Activated CD8-positive, alpha-beta memory T cell treated with anti-CD3 and anti-CD28 coated beads, Interleukin-2, amount 50 U/mL, for 48 hours (primary cell): ENCODE results near the gene VSIG10L.

ENCODE experiments used
- DNase-seq: peaks from one replicate; pipeline ENCODE4 v3.0.0-alpha.2; 2020

The VSIG10L gene

GRCh38 chr19:51365211-51365964, 23.4 kb upstream of the VSIG10L start:
- DNase-seq = no peak

- DNase-seq = no peak
Observed at GRCh38 chr19:51364200-51365106, 22.5 kb upstream of the VSIG10L start.

GRCh38 chr19:51361239-51361638, 19.3 kb upstream of the VSIG10L start:
- DNase-seq = no peak

GRCh38 chr19:51359294-51359693, 17.4 kb upstream of the VSIG10L start:
- DNase-seq = no peak

GRCh38 chr19:51357952-51358351, 16.0 kb upstream of the VSIG10L start:
- DNase-seq = no peak

- DNase-seq = no peak
Observed at GRCh38 chr19:51356159-51356801, 14.3 kb upstream of the VSIG10L start.

GRCh38 chr19:51354742-51355148, 12.8 kb upstream of the VSIG10L start:
- DNase-seq = no peak

GRCh38 chr19:51354103-51354741, 12.3 kb upstream of the VSIG10L start:
- no peak for DNase-seq

GRCh38 chr19:51352783-51353360, 10.9 kb upstream of the VSIG10L start:
- DNase-seq = no peak

- DNase-seq = no peak
Observed at GRCh38 chr19:51351266-51351990, 9.5 kb upstream of the VSIG10L start.

GRCh38 chr19:51347209-51347928, 5.4 kb upstream of the VSIG10L start:
- no peak for DNase-seq

- no peak for DNase-seq
Observed at GRCh38 chr19:51346742-51347141, 4.8 kb upstream of the VSIG10L start.

GRCh38 chr19:51345076-51345620, 3.2 kb upstream of the VSIG10L start:
- DNase-seq = no peak

- DNase-seq = no peak
Observed at GRCh38 chr19:51342631-51343569, 961 bp upstream of the VSIG10L start.

- no peak for DNase-seq
Observed at GRCh38 chr19:51341066-51341465, 873 bp downstream of the VSIG10L start.

GRCh38 chr19:51339687-51340656, 2.0 kb downstream of the VSIG10L start:
- peak; percentile 97 for DNase-seq

GRCh38 chr19:51339313-51339686, 2.6 kb downstream of the VSIG10L start:
- no peak for DNase-seq

GRCh38 chr19:51338563-51339312, 3.2 kb downstream of the VSIG10L start:
- DNase-seq = peak; percentile 93
